GM18858 (cell line): ENCODE results near the gene ASB16.

ENCODE experiments used
- ATAC-seq: cut with Tn5 transposase; IDR thresholded peaks from one replicate; pipeline ENCODE4 v1.9.1; 2021; ENCODE audit not compliant: unreplicated experiment

Gene ASB16

GRCh38 chr17:44221084-44221861 is 50.8 kb downstream of the ASB16 start:
- no peak for ATAC-seq

- no peak for ATAC-seq
These were observed 51.3 kb downstream of the ASB16 start for GRCh38 chr17:44221862-44222111.

GRCh38 chr17:44222112-44222869 is 51.8 kb downstream of the ASB16 start:
- no peak for ATAC-seq

- no peak for ATAC-seq
These were observed 53.1 kb downstream of the ASB16 start for GRCh38 chr17:44223541-44224071.
